A673 (cell line): ENCODE data around the gene CCL13. TPM values are rescaled to one million over a fixed set of nuclear protein-coding genes. Genes with fewer than 3 reads are reported as not detected.
"Not testable (repeated sequence)": the region's sequence is repeated elsewhere in the genome, so short reads cannot be mapped to it uniquely, and the experiment has no call there.

Experiments
- BruUV-seq: library from RNA; stranded (reverse); fragments of 400-500 nt; replicated peaks from 2 replicates; lab custom pipeline; 2021; lab: Mats Ljungman, UMichigan
- CTCF ChIA-PET: fragments of 300-600 bp; sonication (Branson Sonifier 250); formaldehyde crosslinking; loops from one replicate; lab custom pipeline; 2022; ENCODE audit warnings: antibody characterized with exemption; lab: Charles Lee
- POLR2A ChIA-PET: fragments of 300-600 bp; sonication (Branson Sonifier 250); formaldehyde crosslinking; loops from one replicate; lab custom pipeline; 2022; ENCODE audit warnings: antibody characterized with exemption; ENCODE audit not compliant: low non-redundant PET; lab: Charles Lee
- DNase-seq: peaks from one replicate; pipeline ENCODE4 v3.0.0-alpha.2; 2015; ENCODE audit warnings: low spot score
- H3K27ac ChIP-seq: fragments of 200-600 bp; sonication (generic); 2 replicates; pipeline ENCODE4 v1.5.1; 2016; ENCODE audit warnings: mixed run types, low read depth, mild to moderate bottlenecking, mixed read lengths, antibody characterized with exemption, low read length; ENCODE audit not compliant: poor library complexity, severe bottlenecking
- H3K27me3 ChIP-seq: fragments of 200-600 bp; sonication (generic); replicated peaks from 2 replicates; pipeline ENCODE4 v1.6.1; 2017; ENCODE audit warnings: mixed run types, low read depth, mild to moderate bottlenecking, mixed read lengths, antibody characterized with exemption, low read length; ENCODE audit not compliant: insufficient read depth, poor library complexity
- H3K36me3 ChIP-seq: fragments of 200-600 bp; sonication (generic); 2 replicates; pipeline ENCODE4 v1.6.1; 2016; ENCODE audit warnings: mixed run types, mild to moderate bottlenecking, mixed read lengths, antibody characterized with exemption, low read length; ENCODE audit not compliant: insufficient read depth, poor library complexity, severe bottlenecking
- H3K4me1 ChIP-seq: fragments of 200-600 bp; sonication (generic); 2 replicates; pipeline ENCODE4 v1.6.1; 2017; ENCODE audit warnings: mixed run types, mild to moderate bottlenecking, mixed read lengths, antibody characterized with exemption, low read length; ENCODE audit not compliant: insufficient read depth, poor library complexity, severe bottlenecking
- H3K4me3 ChIP-seq: fragments of 200-600 bp; sonication (generic); 2 replicates; pipeline ENCODE4 v1.5.1; 2016; ENCODE audit warnings: low read depth, mixed run types, mild to moderate bottlenecking, mixed read lengths, low read length; ENCODE audit not compliant: poor library complexity, severe bottlenecking
- H3K9me3 ChIP-seq: fragments of 200-600 bp; sonication (generic); 2 replicates; pipeline ENCODE4 v1.6.1; 2016; ENCODE audit warnings: mixed run types, low read depth, mild to moderate bottlenecking, mixed read lengths, antibody characterized with exemption, low read length; ENCODE audit not compliant: poor library complexity, severe bottlenecking
- CTCF ChIP-seq: fragments of 300-800, 200-600 bp; sonication (generic); conservative IDR thresholded peaks from 2 replicates; pipeline ENCODE4 v1.5.1; 2017; ENCODE audit warnings: low read depth, mild to moderate bottlenecking, antibody characterized with exemption, low read length, moderate library complexity, mixed read lengths
- EZH2 ChIP-seq: fragments of 200-600 bp; sonication (generic); IDR thresholded peaks from 2 replicates; pipeline ENCODE4 v1.6.1; 2017; ENCODE audit warnings: borderline replicate concordance, low read depth, mild to moderate bottlenecking, mixed read lengths, antibody characterized with exemption, low read length; ENCODE audit not compliant: poor library complexity, severe bottlenecking
- intact Hi-C: fragments of 100-400 bp; cut with micrococcal nuclease; formaldehyde crosslinking; loops from one replicate; pipeline ENCODE4 v1.10.0; 2022; ENCODE audit not compliant: unreplicated experiment
- total RNA-seq: library from RNA; stranded (reverse); gene quantifications from 2 replicates; pipeline ENCODE4 v1.2.3, GENCODE V29; 2021

The CCL13 gene
- total RNA-seq, 1 experiment from 2014 or later = not detected

- no peak overlapping the region for H3K4me3 ChIP-seq
- ChIA-PET CTCF (no interaction called here), POLR2A (no interaction called here)
- no peaks in the 10 kb centered on the region for H3K9me3 ChIP-seq
- H3K27me3 ChIP-seq = no peaks in the 10 kb centered on the region
- DNase-seq = no peak
- BruUV-seq = no TSS peak
- no peak for TF ChIP-seq EZH2
- no peak for TF ChIP-seq CTCF
- intact Hi-C loops = no loop called here
- no peaks in the 10 kb centered on the region for H3K36me3 ChIP-seq
- H3K4me1 ChIP-seq = no peaks in the 10 kb centered on the region
- no peak overlapping the region for H3K27ac ChIP-seq
Measured at GRCh38 chr17:34321964-34322363, 34.3 kb upstream of the CCL13 start.

- H3K4me3 ChIP-seq, BruUV-seq, intact Hi-C loops, H3K4me1 ChIP-seq, H3K36me3 ChIP-seq, DNase-seq, POLR2A ChIA-PET, CTCF ChIA-PET, H3K9me3 ChIP-seq, H3K27ac ChIP-seq: not testable (repeated sequence)
- H3K27me3 ChIP-seq = peaks cover 15% of the 10 kb centered on the region
Measured at GRCh38 chr17:34327580-34327979, 28.7 kb upstream of the CCL13 start.

GRCh38 chr17:34337701-34338100 lies 18.6 kb upstream of the CCL13 start:
- no peak for TF ChIP-seq CTCF
- TF ChIP-seq EZH2 = no peak
- Histone ChIP-seq H3K27ac (no peak overlapping the region), H3K4me3 (no peak overlapping the region), H3K9me3 (no peaks in the 10 kb centered on the region), H3K4me1 (no peaks in the 10 kb centered on the region), H3K36me3 (no peaks in the 10 kb centered on the region), H3K27me3 (no peaks in the 10 kb centered on the region)
- ChIA-PET CTCF (no interaction called here), POLR2A (no interaction called here)
- BruUV-seq = no TSS peak
- no peak for DNase-seq
- intact Hi-C loops = no loop called here

- Histone ChIP-seq H3K4me1 (no peaks in the 10 kb centered on the region), H3K36me3 (no peaks in the 10 kb centered on the region), H3K9me3 (no peaks in the 10 kb centered on the region), H3K4me3 (no peak overlapping the region), H3K27me3 (no peaks in the 10 kb centered on the region), H3K27ac (no peak overlapping the region)
- BruUV-seq = no TSS peak
- ChIA-PET CTCF (no interaction called here), POLR2A (no interaction called here)
- TF ChIP-seq EZH2 (no peak), CTCF (no peak)
- intact Hi-C loops = no loop called here
- DNase-seq = no peak
Measured at GRCh38 chr17:34339138-34339770, 17.0 kb upstream of the CCL13 start.
